H1 (cell line): ENCODE measurements around the gene ASB13. TPM values are rescaled to one million over a fixed set of nuclear protein-coding genes. Genes with fewer than 3 reads are reported as not detected.

Experiments
- CTCF ChIA-PET: fragments of 300-600 bp; sonication (Branson Sonifier 250); formaldehyde crosslinking; loops from one replicate; lab custom pipeline; 2021; ENCODE audit not compliant: partially characterized antibody; lab: Charles Lee
- POLR2A ChIA-PET: fragments of 300-600 bp; sonication (Branson Sonifier 250); formaldehyde crosslinking; loops from one replicate; lab custom pipeline; 2021; ENCODE audit warnings: inconsistent platforms; ENCODE audit not compliant: partially characterized antibody; lab: Charles Lee
- DNase-seq, 2 experiments: peaks; one replicate each; pipeline versions ENCODE4 v3.0.0 to v3.0.0-alpha.2; 2010 to 2022; ENCODE audit warnings: low spot score in 2 of 2, low read depth in 1 of 2, mixed read lengths in 1 of 2
- FAIRE-seq: peaks from 2 replicates; lab custom pipeline; 2011; peaks lifted over from hg19 to GRCh38; lab: Jason Lieb, UNC
- H2AFZ ChIP-seq: 2 replicates; pipeline ENCODE4 v1.8.1; 2012; ENCODE audit warnings: low read length, inconsistent platforms
- H2AK5ac ChIP-seq: 2 replicates; pipeline ENCODE4 v1.6.1; 2013; ENCODE audit warnings: low read depth, low read length
- H2BK120ac ChIP-seq: replicated peaks from 2 replicates; pipeline ENCODE3; 2013; ENCODE audit warnings: low read depth, low read length, inconsistent platforms
- H2BK12ac ChIP-seq: 2 replicates; pipeline ENCODE4 v1.6.1; 2013; ENCODE audit warnings: low read depth, low read length
- H2BK15ac ChIP-seq: 2 replicates; pipeline ENCODE4 v1.6.1; 2013; ENCODE audit warnings: low read length
- H2BK20ac ChIP-seq: 2 replicates; pipeline ENCODE4 v1.6.1; 2013; ENCODE audit warnings: low read length
- H2BK5ac ChIP-seq: 2 replicates; pipeline ENCODE4 v1.6.1; 2013; ENCODE audit warnings: low read depth, low read length
- H3K14ac ChIP-seq: 2 replicates; pipeline ENCODE4 v1.6.1; 2013; ENCODE audit warnings: inconsistent platforms; ENCODE audit not compliant: insufficient read length
- H3K18ac ChIP-seq: 2 replicates; pipeline ENCODE4 v1.6.1; 2013; ENCODE audit warnings: low read length; ENCODE audit errors: extremely low read depth
- H3K23ac ChIP-seq: 2 replicates; pipeline ENCODE4 v1.6.1; 2013; ENCODE audit warnings: inconsistent platforms; ENCODE audit not compliant: insufficient read length
- H3K23me2 ChIP-seq: 2 replicates; pipeline ENCODE4 v1.6.1; 2013; ENCODE audit warnings: low read depth, low read length
- H3K27ac ChIP-seq: 2 replicates; pipeline ENCODE4 v1.6.1; 2011; ENCODE audit warnings: low read depth, low read length, inconsistent platforms
- H3K27me3 ChIP-seq, 4 experiments: replicated peaks in 1 of 4; 1 replicate in 1 of 4; 2 replicates in 3 of 4; pipeline versions ENCODE4 v1.6.1 to v1.8.1; 2011 to 2013; ENCODE audit warnings: low read length in 3 of 4, mild to moderate bottlenecking in 3 of 4, inconsistent platforms in 2 of 4, mixed read lengths in 2 of 4, moderate library complexity in 1 of 4; ENCODE audit not compliant: control insufficient read depth in 3 of 4, insufficient read depth in 3 of 4; ENCODE audit errors: extremely low read depth in 1 of 4
- H3K36me3 ChIP-seq, 4 experiments: 2 replicates each; pipeline versions ENCODE4 v1.6.1 to v1.8.1; 2011 to 2013; ENCODE audit warnings: mild to moderate bottlenecking in 4 of 4, low read length in 3 of 4, moderate library complexity in 2 of 4, control low read depth in 1 of 4, inconsistent platforms in 1 of 4; ENCODE audit not compliant: insufficient read depth in 4 of 4, control insufficient read depth in 2 of 4
- H3K4ac ChIP-seq: replicated peaks from 2 replicates; pipeline ENCODE3; 2013; ENCODE audit warnings: low read length, low read depth, mixed read lengths, inconsistent platforms; ENCODE audit not compliant: insufficient read length
- H3K4me1 ChIP-seq, 4 experiments: replicated peaks in 1 of 4; 1 replicate in 1 of 4; 2 replicates in 3 of 4; pipeline versions ENCODE4 v1.6.1 to v1.8.1; 2011 to 2013; ENCODE audit warnings: low read length in 3 of 4, inconsistent platforms in 2 of 4, mixed read lengths in 1 of 4; ENCODE audit not compliant: insufficient read depth in 4 of 4, control insufficient read depth in 3 of 4
- H3K4me2 ChIP-seq, 2 experiments: 2 replicates each; pipeline versions ENCODE4 v1.6.1 to v1.8.1; 2011 to 2013; ENCODE audit warnings: low read depth in 2 of 2, low read length in 2 of 2, control low read depth in 1 of 2, inconsistent platforms in 1 of 2, mild to moderate bottlenecking in 1 of 2; ENCODE audit not compliant: insufficient read depth in 1 of 2
- H3K4me3 ChIP-seq, 4 experiments: fragments of 200-600, 300-600 bp in 1 of 4; sonication (generic), shearing (Covaris generic), sonication (Bioruptor Twin) in 1 of 4; 2 replicates each; pipeline versions ENCODE4 v1.5.1 to v1.8.1; 2011 to 2016; ENCODE audit warnings: low read length in 4 of 4, low read depth in 3 of 4, control low read depth in 2 of 4, inconsistent platforms in 2 of 4, mild to moderate bottlenecking in 2 of 4, mixed read lengths in 1 of 4, moderate library complexity in 1 of 4; ENCODE audit not compliant: insufficient read depth in 2 of 4; ENCODE audit errors: extremely low read depth in 1 of 4
- H3K56ac ChIP-seq: replicated peaks from 2 replicates; pipeline ENCODE3; 2013; ENCODE audit warnings: low read depth, mild to moderate bottlenecking, mixed read lengths, low read length, inconsistent platforms; ENCODE audit not compliant: insufficient read length
- H3K79me1 ChIP-seq: 2 replicates; pipeline ENCODE4 v1.6.1; 2013; ENCODE audit warnings: low read depth, low read length, control low read depth
- H3K79me2 ChIP-seq, 2 experiments: 2 replicates each; pipeline versions ENCODE4 v1.6.1 to v1.8.1; 2012 to 2013; ENCODE audit warnings: low read length in 2 of 2, mild to moderate bottlenecking in 2 of 2, inconsistent platforms in 1 of 2; ENCODE audit not compliant: insufficient read depth in 2 of 2, control insufficient read depth in 1 of 2
- H3K9ac ChIP-seq, 4 experiments: replicated peaks in 1 of 4; 1 replicate in 1 of 4; 2 replicates in 3 of 4; pipeline versions ENCODE4 v1.6.1 to v1.8.1; 2011 to 2013; ENCODE audit warnings: low read depth in 3 of 4, low read length in 3 of 4, control low read depth in 2 of 4, mild to moderate bottlenecking in 2 of 4, moderate library complexity in 2 of 4, inconsistent platforms in 1 of 4; ENCODE audit errors: extremely low read depth in 1 of 4
- H3K9me3 ChIP-seq, 2 experiments: 2 replicates each; pipeline versions ENCODE4 v1.6.1 to v1.8.1; 2012 to 2013; ENCODE audit warnings: mild to moderate bottlenecking in 2 of 2, moderate library complexity in 2 of 2, control low read depth in 1 of 2, inconsistent platforms in 1 of 2, low read depth in 1 of 2, low read length in 1 of 2, mixed read lengths in 1 of 2; ENCODE audit not compliant: insufficient read depth in 2 of 2
- H4K20me1 ChIP-seq, 2 experiments: replicated peaks in 1 of 2; 2 replicates each; pipeline versions ENCODE3 to v1.8.1; 2011 to 2013; ENCODE audit warnings: inconsistent platforms in 2 of 2, low read length in 2 of 2, mild to moderate bottlenecking in 1 of 2; ENCODE audit not compliant: insufficient read depth in 2 of 2, control insufficient read depth in 1 of 2
- H4K5ac ChIP-seq: 2 replicates; pipeline ENCODE4 v1.6.1; 2013; ENCODE audit warnings: low read length, low read depth, mixed read lengths, inconsistent platforms; ENCODE audit not compliant: insufficient read length
- H4K8ac ChIP-seq: 2 replicates; pipeline ENCODE4 v1.8.0; 2013; ENCODE audit warnings: mild to moderate bottlenecking, moderate library complexity, low read length, inconsistent platforms; ENCODE audit not compliant: insufficient read depth; ENCODE audit errors: extremely low read depth
- H4K91ac ChIP-seq: replicated peaks from 2 replicates; pipeline ENCODE3; 2013; ENCODE audit warnings: low read length, mixed read lengths, inconsistent platforms; ENCODE audit not compliant: insufficient read length
- BACH1 ChIP-seq: IDR thresholded peaks from 2 replicates; pipeline ENCODE4 v1.6.1; 2012; ENCODE audit warnings: low read length, improper control_type of control experiment
- CBX8 ChIP-seq: fragments of 300-800, 300-1000 bp; sonication (generic); IDR thresholded peaks from 2 replicates; pipeline ENCODE4 v1.7.1; 2016; ENCODE audit warnings: low read depth, low read length, borderline replicate concordance
- CREB1 ChIP-seq: IDR thresholded peaks from 2 replicates; pipeline ENCODE4 v1.6.1; 2012; ENCODE audit warnings: inconsistent platforms
- GTF2F1 ChIP-seq: IDR thresholded peaks from 2 replicates; pipeline ENCODE4 v1.6.1; 2012; ENCODE audit warnings: low read depth, low read length, improper control_type of control experiment, borderline replicate concordance
- JUN ChIP-seq: IDR thresholded peaks from 2 replicates; pipeline ENCODE4 v1.6.1; 2011; ENCODE audit warnings: low read depth, mild to moderate bottlenecking, improper control_type of control experiment, low read length
- KDM1A ChIP-seq: fragments of 200-600, 300-600 bp; sonication (generic); IDR thresholded peaks from 2 replicates; pipeline ENCODE4 v1.7.1; 2016; ENCODE audit warnings: mild to moderate bottlenecking, low read length, borderline replicate concordance
- PHF8 ChIP-seq: fragments of 200-600 bp; sonication (generic); conservative IDR thresholded peaks from 2 replicates; pipeline ENCODE4 v1.7.1; 2012; ENCODE audit warnings: low read depth, mild to moderate bottlenecking, inconsistent platforms, low read length, moderate library complexity
- SP1 ChIP-seq: IDR thresholded peaks from 2 replicates; pipeline ENCODE4 v1.6.1; 2011; ENCODE audit warnings: low read depth, low read length
- TAF7 ChIP-seq: optimal IDR thresholded peaks from 2 replicates; pipeline ENCODE3; 2011; ENCODE audit warnings: low read depth, mild to moderate bottlenecking, inconsistent platforms, low read length, moderate library complexity, borderline replicate concordance
- TEAD4 ChIP-seq: IDR thresholded peaks from 2 replicates; pipeline ENCODE4 v1.6.1; 2012; ENCODE audit warnings: low read depth, low read length, inconsistent platforms, mixed read lengths
- WGBS, 2 experiments: shearing (Covaris generic) in 1 of 2; methylation state at CpG; one replicate each; pipeline versions ENCODE4 v1.1.6 to v1.1.7; 2013 to 2015; ENCODE audit warnings: low lambda C conversion rate in 2 of 2, mixed read lengths in 2 of 2, inconsistent platforms in 1 of 2, low coverage in 1 of 2, missing lambda C conversion rate in 1 of 2; ENCODE audit not compliant: insufficient replicate concordance in 2 of 2, insufficient coverage in 1 of 2, insufficient read length in 1 of 2; ENCODE audit errors: extremely low coverage in 1 of 2, missing lambda C conversion rate in 1 of 2; 5-methylcytosine and 5-hydroxymethylcytosine counted together
- polyA plus RNA-seq, 7 experiments: library from polyadenylated mRNA; depleted of rRNA in 3 of 7; stranded (reverse) in 5 of 7; unstranded in 2 of 7; fragments of >200 nt in 5 of 7; fragments of 200-250 nt in 2 of 7; gene quantifications; 1 replicate in 5 of 7; 2 replicates in 1 of 7; 4 replicates in 1 of 7; pipeline versions ENCODE4 v1.2.1 to v1.2.3, GENCODE V29; 2011 to 2013; ENCODE audit warnings: missing spikeins in 2 of 7, mixed read lengths in 2 of 7
- total RNA-seq: library from RNA; stranded (reverse); fragmentation: NEBNext Ultra II Directional; extraction: Animal tissue kit (Norgen Biotek cat#: 25700); gene quantifications from 2 replicates; pipeline ENCODE4 v1.2.1, GENCODE V29; 2021
- TF ChIP-seq, protein P1 (sequence below): IDR thresholded peaks from 2 replicates; pipeline ENCODE4 v1.6.1; 2011; ENCODE audit warnings: low read depth, mild to moderate bottlenecking, low read length; ENCODE audit not compliant: insufficient read depth
- TF ChIP-seq, protein P2 (sequence below), 3 experiments: IDR thresholded peaks; 1 replicate in 2 of 3; 2 replicates in 1 of 3; pipeline versions ENCODE4 v1.5.1 to v1.6.1; 2011; ENCODE audit warnings: low read length in 3 of 3, mild to moderate bottlenecking in 3 of 3, inconsistent platforms in 2 of 3, low read depth in 1 of 3, moderate library complexity in 1 of 3; ENCODE audit not compliant: insufficient read depth in 1 of 3; ENCODE audit errors: control extremely low read depth in 1 of 3

ASB13 gene
- total and polyA plus RNA-seq, 2 of the 8 experiments (the other 6 are each of a cell fraction or from before 2014, with no cell fraction given), result 12.3 to 20.2 TPM

DNA sequence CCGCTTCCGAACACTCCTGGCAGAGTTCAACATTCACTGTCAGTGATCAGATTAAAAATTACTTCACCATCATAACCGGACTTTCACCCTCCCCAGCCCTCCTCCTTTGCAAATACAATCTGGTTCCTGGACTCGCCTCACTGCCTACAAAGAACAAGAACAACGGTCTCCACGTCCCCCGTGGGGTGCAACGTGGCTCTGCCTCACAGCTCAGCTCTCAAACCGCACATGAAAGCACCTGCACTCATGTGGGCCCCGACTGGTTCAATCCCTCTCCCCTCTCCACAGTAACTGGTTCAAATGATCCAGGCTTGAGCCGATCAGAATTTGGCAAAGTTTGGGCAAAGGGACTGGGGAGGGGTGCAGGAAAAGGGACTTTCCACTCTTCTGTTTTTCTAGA, 21.0 kb downstream of the ASB13 start:
- CTCF ChIA-PET, result interaction anchor here (2.9 to 5.2 kb wide), 2 partner anchors 15 to 22 kb away, joined by 8 to 41 read pairs; no protein-coding TSS in a partner anchor
- FAIRE-seq, result no peak
- WGBS, 2 experiments, result 81% methylated on average over 11 of the region's 11 CpGs; no CpG with 5 or more reads in 1 of the 2 experiments
- TF ChIP-seq KDM1A, result no peak
- TF ChIP-seq TAF7, result no peak
- TF ChIP-seq CBX8, result no peak
- no peak for TF ChIP-seq BACH1
- TF ChIP-seq, protein P1, sequence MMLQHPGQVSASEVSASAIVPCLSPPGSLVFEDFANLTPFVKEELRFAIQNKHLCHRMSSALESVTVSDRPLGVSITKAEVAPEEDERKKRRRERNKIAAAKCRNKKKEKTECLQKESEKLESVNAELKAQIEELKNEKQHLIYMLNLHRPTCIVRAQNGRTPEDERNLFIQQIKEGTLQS, result no peak
- TF ChIP-seq CREB1, result no peak
- TF ChIP-seq, protein P2, sequence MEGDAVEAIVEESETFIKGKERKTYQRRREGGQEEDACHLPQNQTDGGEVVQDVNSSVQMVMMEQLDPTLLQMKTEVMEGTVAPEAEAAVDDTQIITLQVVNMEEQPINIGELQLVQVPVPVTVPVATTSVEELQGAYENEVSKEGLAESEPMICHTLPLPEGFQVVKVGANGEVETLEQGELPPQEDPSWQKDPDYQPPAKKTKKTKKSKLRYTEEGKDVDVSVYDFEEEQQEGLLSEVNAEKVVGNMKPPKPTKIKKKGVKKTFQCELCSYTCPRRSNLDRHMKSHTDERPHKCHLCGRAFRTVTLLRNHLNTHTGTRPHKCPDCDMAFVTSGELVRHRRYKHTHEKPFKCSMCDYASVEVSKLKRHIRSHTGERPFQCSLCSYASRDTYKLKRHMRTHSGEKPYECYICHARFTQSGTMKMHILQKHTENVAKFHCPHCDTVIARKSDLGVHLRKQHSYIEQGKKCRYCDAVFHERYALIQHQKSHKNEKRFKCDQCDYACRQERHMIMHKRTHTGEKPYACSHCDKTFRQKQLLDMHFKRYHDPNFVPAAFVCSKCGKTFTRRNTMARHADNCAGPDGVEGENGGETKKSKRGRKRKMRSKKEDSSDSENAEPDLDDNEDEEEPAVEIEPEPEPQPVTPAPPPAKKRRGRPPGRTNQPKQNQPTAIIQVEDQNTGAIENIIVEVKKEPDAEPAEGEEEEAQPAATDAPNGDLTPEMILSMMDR (IDR thresholded peaks at IDR 0.05; ENCODE audit: control extremely low read depth in 1 of 3, insufficient read depth in 1 of 3, low read depth in 1 of 3, low read length in 3 of 3), result no peak
- TF ChIP-seq TEAD4, result no peak
- no peak for TF ChIP-seq SP1
- no peak for TF ChIP-seq GTF2F1
- no peak for TF ChIP-seq JUN
- TF ChIP-seq PHF8, result no peak

More for the DNA sequence above, 21.0 kb downstream of the ASB13 start:
- Histone ChIP-seq H3K56ac (no peak overlapping the region), H2BK120ac (no peak overlapping the region), H2AK5ac (no peak overlapping the region), H4K91ac (no peak overlapping the region), H3K14ac (no peak overlapping the region), H3K9me3 (no peaks in the 10 kb centered on the region), H4K8ac (no peak overlapping the region), H2BK12ac (no peak overlapping the region), H4K5ac (no peak overlapping the region), H3K23me2 (no peaks in the 10 kb centered on the region), H3K27ac (no peak overlapping the region), H3K4ac (no peak overlapping the region), H3K4me1 (no peaks in the 10 kb centered on the region; a peak in 1 of 7 replicates), H2BK15ac (no peak overlapping the region), H3K27me3 (no peaks in the 10 kb centered on the region), H3K23ac (no peak overlapping the region), H3K79me2 (no peaks in the 10 kb centered on the region), H2BK5ac (no peak overlapping the region), H3K36me3 (peaks cover 0 to 19% (median 8%) of the 10 kb centered on the region in 4 experiments; a peak in 5 of 8 replicates), H2AFZ (no peak overlapping the region), H4K20me1 (no peaks in the 10 kb centered on the region), H2BK20ac (no peak overlapping the region), H3K9ac (no peak overlapping the region; a peak in 1 of 7 replicates), H3K4me3 (no peak overlapping the region), H3K4me2 (no peak overlapping the region), H3K79me1 (peaks cover 3% of the 10 kb centered on the region; the same call in 1 of the 2 replicates), H3K18ac (no peak overlapping the region)
- POLR2A ChIA-PET, result no interaction called here
- no peak for DNase-seq
